Chondrocyte (in vitro differentiated cells): ENCODE results near the gene SYT6. TPM values are rescaled to one million over a fixed set of nuclear protein-coding genes. Genes with fewer than 3 reads are reported as not detected.

Source experiments
- DNase-seq: peaks from one replicate; pipeline ENCODE4 v3.0.0; 2021; ENCODE audit warnings: mixed read lengths, low spot score
- H3K27ac Mint-ChIP-seq: one replicate; pipeline ENCODE4 v1.8.0; 2021; ENCODE audit warnings: mild to moderate bottlenecking, moderate library complexity, mixed read lengths; ENCODE audit not compliant: unreplicated experiment
- H3K27me3 Mint-ChIP-seq: 2 replicates; pipeline ENCODE4 v1.8.0; 2021; ENCODE audit warnings: low read depth, mixed read lengths
- H3K36me3 Mint-ChIP-seq: 2 replicates; pipeline ENCODE4 v1.8.0; 2021; ENCODE audit warnings: low read depth, mixed read lengths
- H3K4me1 Mint-ChIP-seq: 2 replicates; pipeline ENCODE4 v1.8.0; 2021; ENCODE audit warnings: low read depth, mild to moderate bottlenecking, mixed read lengths
- H3K4me3 Mint-ChIP-seq: one replicate; pipeline ENCODE4 v1.8.0; 2021; ENCODE audit warnings: mild to moderate bottlenecking, moderate library complexity, mixed read lengths; ENCODE audit not compliant: unreplicated experiment
- H3K9me3 Mint-ChIP-seq: 2 replicates; pipeline ENCODE4 v1.8.0; 2021; ENCODE audit warnings: low read depth, mixed read lengths
- CTCF ChIP-seq: fragments of 200-600 bp; sonication (generic); IDR thresholded peaks from 2 replicates; pipeline ENCODE4 v1.5.0; 2021; ENCODE audit warnings: antibody characterized with exemption, mild to moderate bottlenecking, moderate library complexity
- total RNA-seq: library from RNA; stranded (reverse); gene quantifications from 3 replicates; pipeline ENCODE4 v1.2.1, GENCODE V29; 2021

The SYT6 gene
- total RNA-seq, 1 donor from 2014 or later: not detected

DNA sequence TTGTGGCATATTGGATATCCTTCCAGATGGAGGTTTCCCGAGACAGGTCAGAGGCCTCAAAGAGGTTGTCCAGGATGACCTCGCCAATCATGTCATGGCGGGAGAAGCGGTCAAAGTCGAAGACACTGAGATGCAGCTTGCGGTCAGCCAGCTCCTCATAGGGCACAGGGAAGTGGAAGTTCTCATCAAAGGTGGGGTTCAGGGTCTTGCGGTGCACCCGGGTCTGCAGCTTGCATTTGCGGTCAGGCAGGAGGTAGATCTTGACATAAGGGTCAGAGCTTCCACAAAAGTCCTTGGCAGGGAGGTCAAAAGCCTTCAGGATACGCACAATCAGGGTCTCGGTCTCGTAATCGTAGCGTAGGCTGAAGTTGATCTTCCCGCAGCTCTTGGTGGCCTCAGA, 16.2 kb downstream of the SYT6 start:
- no peak for DNase-seq
- no peak overlapping the region for H3K4me3 Mint-ChIP-seq
- H3K9me3 Mint-ChIP-seq: peaks cover 4% of the 10 kb centered on the region
- H3K36me3 Mint-ChIP-seq: no peaks in the 10 kb centered on the region
- TF ChIP-seq CTCF: no peak
- peaks cover 29% of the 10 kb centered on the region for H3K27me3 Mint-ChIP-seq
- no peak overlapping the region for H3K27ac Mint-ChIP-seq
- H3K4me1 Mint-ChIP-seq: no peaks in the 10 kb centered on the region

- Mint-ChIP-seq H3K27ac (no peak overlapping the region), H3K27me3 (peaks cover 29% of the 10 kb centered on the region), H3K4me1 (no peaks in the 10 kb centered on the region), H3K9me3 (no peaks in the 10 kb centered on the region), H3K4me3 (no peak overlapping the region), H3K36me3 (no peaks in the 10 kb centered on the region)
- no peak for TF ChIP-seq CTCF
- DNase-seq: no peak
These were observed 17.9 kb downstream of the SYT6 start for GRCh38 chr1:114135786-114136185.

DNA sequence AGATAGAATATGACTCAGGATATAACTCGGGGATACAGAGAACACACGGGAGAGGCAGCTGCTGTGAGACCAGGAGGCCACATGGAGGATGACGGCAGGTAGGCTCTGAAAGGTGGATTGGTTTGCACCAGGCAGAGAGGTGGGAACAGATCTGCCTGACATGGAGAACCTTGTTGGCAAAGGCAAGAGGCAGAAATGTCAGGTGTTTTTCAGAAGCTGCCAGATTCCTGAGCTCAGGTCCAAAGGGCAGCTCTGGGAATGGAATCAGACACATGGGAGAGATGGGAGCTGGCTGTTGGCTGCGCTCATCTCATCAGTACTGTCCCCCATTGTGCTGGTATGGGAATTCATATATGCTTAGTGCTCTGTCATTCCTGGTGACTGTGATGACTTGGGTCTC, 19.2 kb downstream of the SYT6 start:
- Mint-ChIP-seq H3K9me3 (no peaks in the 10 kb centered on the region), H3K36me3 (no peaks in the 10 kb centered on the region), H3K27me3 (peaks cover 31% of the 10 kb centered on the region), H3K4me1 (no peaks in the 10 kb centered on the region), H3K4me3 (no peak overlapping the region), H3K27ac (no peak overlapping the region)
- DNase-seq: no peak
- TF ChIP-seq CTCF: no peak

GRCh38 chr1:114133129-114133528, 20.5 kb downstream of the SYT6 start:
- H3K4me1 Mint-ChIP-seq: no peaks in the 10 kb centered on the region
- DNase-seq: no peak
- no peak overlapping the region for H3K4me3 Mint-ChIP-seq
- H3K9me3 Mint-ChIP-seq: no peaks in the 10 kb centered on the region
- H3K27me3 Mint-ChIP-seq: peaks cover 28% of the 10 kb centered on the region
- no peak overlapping the region for H3K27ac Mint-ChIP-seq
- H3K36me3 Mint-ChIP-seq: no peaks in the 10 kb centered on the region
- TF ChIP-seq CTCF: no peak

GRCh38 chr1:114131526-114132220, 22.0 kb downstream of the SYT6 start:
- Mint-ChIP-seq H3K36me3 (no peaks in the 10 kb centered on the region), H3K27me3 (peaks cover 25% of the 10 kb centered on the region), H3K4me1 (no peaks in the 10 kb centered on the region), H3K27ac (no peak overlapping the region), H3K4me3 (no peak overlapping the region), H3K9me3 (no peaks in the 10 kb centered on the region)
- TF ChIP-seq CTCF: no peak
- no peak for DNase-seq
